ENCODE data around the gene TXNDC5. TPM values are rescaled to one million over a fixed set of nuclear protein-coding genes. Genes with fewer than 3 reads are reported as not detected.

TXNDC5 gene
- polyA plus RNA-seq, 1 donor from 2014 or later, result 37.7 TPM

GRCh38 chr6:7920425-7920824, 9.8 kb upstream of the TXNDC5 start:
- H3K9me2 ChIP-seq (ENCODE audit: insufficient read depth, low read length), result no peaks in the 10 kb centered on the region
- H3K9ac ChIP-seq (ENCODE audit: low read length), result no peak overlapping the region
- H4K20me1 ChIP-seq (ENCODE audit: insufficient read depth), result no peaks in the 10 kb centered on the region
- no peaks in the 10 kb centered on the region for H3F3A ChIP-seq (ENCODE audit: insufficient read depth, low read length, poor library complexity, severe bottlenecking)
- no peaks in the 10 kb centered on the region for H3K79me2 ChIP-seq (replicated peaks; ENCODE audit: insufficient read depth, low read length)
- no peaks in the 10 kb centered on the region for H3K27me3 ChIP-seq (ENCODE audit: insufficient read depth, low read depth, low read length)
- H3K36me3 ChIP-seq (ENCODE audit: insufficient read depth, low read length), result no peaks in the 10 kb centered on the region
- H3K27ac ChIP-seq (ENCODE audit: low read length), result no peak overlapping the region
- H3K4me2 ChIP-seq (ENCODE audit: low read length), result no peak overlapping the region
- no peak overlapping the region for H2AFZ ChIP-seq (ENCODE audit: low read depth, low read length)
- H3K4me3 ChIP-seq (ENCODE audit: low read length), result no peak overlapping the region
- TF ChIP-seq CTCF (IDR thresholded peaks at IDR 0.05; ENCODE audit: poor library complexity, severe bottlenecking), result no peak
- TF ChIP-seq EP300 (conservative IDR thresholded peaks at IDR 0.05; ENCODE audit: poor library complexity, severe bottlenecking), result no peak
- no peak for TF ChIP-seq POLR2AphosphoS5 (IDR thresholded peaks at IDR 0.05)
- no peak for TF ChIP-seq REST (IDR thresholded peaks at IDR 0.05; ENCODE audit: borderline replicate concordance)
- no peak for TF ChIP-seq TAF1 (IDR thresholded peaks at IDR 0.05; ENCODE audit: low read depth)
- TF ChIP-seq RAD21 (conservative IDR thresholded peaks at IDR 0.05), result no peak
- no peak for TF ChIP-seq MXI1 (conservative IDR thresholded peaks at IDR 0.05; ENCODE audit: poor library complexity, severe bottlenecking)
- TF ChIP-seq EZH2 (IDR thresholded peaks at IDR 0.05; ENCODE audit: borderline replicate concordance, insufficient read depth, low read length, poor library complexity, severe bottlenecking), result no peak
- TF ChIP-seq SMC3 (conservative IDR thresholded peaks at IDR 0.05; ENCODE audit: poor library complexity), result no peak
- no peaks in the 10 kb centered on the region for H3K9me3 ChIP-seq (ENCODE audit: low read length)

- no peaks in the 10 kb centered on the region for H3K27me3 ChIP-seq (ENCODE audit: insufficient read depth, low read depth, low read length)
- H3K9ac ChIP-seq (ENCODE audit: low read length), result no peak overlapping the region
- no peak overlapping the region for H3K4me3 ChIP-seq (ENCODE audit: low read length)
- H3F3A ChIP-seq (ENCODE audit: insufficient read depth, low read length, poor library complexity, severe bottlenecking), result no peaks in the 10 kb centered on the region
- no peak overlapping the region for H3K27ac ChIP-seq (ENCODE audit: low read length)
- H3K36me3 ChIP-seq (ENCODE audit: insufficient read depth, low read length), result no peaks in the 10 kb centered on the region
- no peaks in the 10 kb centered on the region for H3K9me3 ChIP-seq (ENCODE audit: low read length)
- TF ChIP-seq EP300 (conservative IDR thresholded peaks at IDR 0.05; ENCODE audit: poor library complexity, severe bottlenecking) (no peak), REST (IDR thresholded peaks at IDR 0.05; ENCODE audit: borderline replicate concordance) (no peak), CTCF (IDR thresholded peaks at IDR 0.05; ENCODE audit: poor library complexity, severe bottlenecking) (no peak), RAD21 (conservative IDR thresholded peaks at IDR 0.05) (no peak)
- no peaks in the 10 kb centered on the region for H4K20me1 ChIP-seq (ENCODE audit: insufficient read depth)
- no peaks in the 10 kb centered on the region for H3K79me2 ChIP-seq (replicated peaks; ENCODE audit: insufficient read depth, low read length)
- H3K9me2 ChIP-seq (ENCODE audit: insufficient read depth, low read length), result no peaks in the 10 kb centered on the region
- no peak overlapping the region for H2AFZ ChIP-seq (ENCODE audit: low read depth, low read length)
- no peak overlapping the region for H3K4me2 ChIP-seq (ENCODE audit: low read length)
Measured at GRCh38 chr6:7919871-7920270, 9.3 kb upstream of the TXNDC5 start.

Data from neural cell (in vitro differentiated cells).